B cell (primary cell): ENCODE data around the gene DUSP15. TPM values are rescaled to one million over a fixed set of nuclear protein-coding genes. Genes with fewer than 3 reads are reported as not detected.
A peak's percentile ranks its signal among the peaks of the same experiment; 100 is the strongest.

ENCODE experiments used
- ATAC-seq: fragments of 200-7000 bp; cut with Tn5 transposase; one replicate; pipeline ENCODE4 v1.10.0; 2021; ENCODE audit warnings: low read depth, mild to moderate bottlenecking, moderate number of reproducible peaks, moderate library complexity
- CTCF ChIA-PET: fragments of 350-600 bp; sonication (Branson Sonifier 250); formaldehyde crosslinking; loops from one replicate; lab custom pipeline; 2021; ENCODE audit warnings: antibody characterized with exemption, inconsistent platforms; lab: Charles Lee
- POLR2A ChIA-PET: fragments of 350-600 bp; sonication (Branson Sonifier 250); formaldehyde crosslinking; loops from one replicate; lab custom pipeline; 2021; ENCODE audit warnings: antibody characterized with exemption; lab: Charles Lee
- DNase-seq: peaks from one replicate; pipeline ENCODE4 v3.0.0; 2013
- H2AFZ ChIP-seq: 2 replicates; pipeline ENCODE4 v1.6.1; 2012; ENCODE audit warnings: mild to moderate bottlenecking, low read depth, low read length; ENCODE audit not compliant: insufficient read depth, poor library complexity, severe bottlenecking
- H3K27ac ChIP-seq, 2 donors: 1 replicate in 1 of 2; 2 replicates in 1 of 2; pipeline ENCODE4 v1.5.1; 2012 to 2013; ENCODE audit warnings: low read length in 2 of 2, mild to moderate bottlenecking in 2 of 2, moderate library complexity in 1 of 2
- H3K27me3 ChIP-seq, 4 experiments: fragments of 200-600 bp in 1 of 4; sonication (generic) in 1 of 4; replicated peaks in 1 of 4; 1 replicate in 2 of 4; 2 replicates in 2 of 4; pipeline versions ENCODE4 v1.6.1 to v1.7.0; 2013 to 2016; ENCODE audit warnings: low read length in 3 of 4, mild to moderate bottlenecking in 2 of 4, mixed read lengths in 1 of 4, moderate library complexity in 1 of 4; ENCODE audit not compliant: insufficient read depth in 4 of 4, control insufficient read depth in 3 of 4; ENCODE audit errors: control extremely low read depth in 1 of 4
- H3K36me3 ChIP-seq, 2 experiments: replicated peaks in 1 of 2; 1 replicate in 1 of 2; 2 replicates in 1 of 2; pipeline versions ENCODE4 v1.6.1 to v1.7.1; 2013; ENCODE audit warnings: low read length in 1 of 2; ENCODE audit not compliant: insufficient read depth in 2 of 2, control insufficient read depth in 1 of 2; ENCODE audit errors: control extremely low read depth in 1 of 2, extremely low read depth in 1 of 2
- H3K4me1 ChIP-seq, 2 donors: fragments of 200-600 bp in 1 of 2; sonication (generic) in 1 of 2; 1 replicate in 1 of 2; 2 replicates in 1 of 2; pipeline versions ENCODE4 v1.5.1 to v1.6.1; 2013 to 2017; ENCODE audit warnings: low read length in 2 of 2; ENCODE audit not compliant: control insufficient read depth in 2 of 2, insufficient read depth in 2 of 2
- H3K4me2 ChIP-seq: replicated peaks from 2 replicates; pipeline ENCODE3; 2012; ENCODE audit warnings: mild to moderate bottlenecking, low read depth, low read length; ENCODE audit not compliant: poor library complexity, severe bottlenecking
- H3K4me3 ChIP-seq, 5 experiments: fragments of 200-600 bp in 1 of 5; sonication (generic) in 1 of 5; 1 replicate in 3 of 5; 2 replicates in 2 of 5; pipeline versions ENCODE4 v1.5.1 to v1.7.0; 2011 to 2016; ENCODE audit warnings: low read length in 4 of 5, mild to moderate bottlenecking in 4 of 5, low read depth in 2 of 5, control low read depth in 1 of 5, moderate library complexity in 1 of 5; ENCODE audit not compliant: insufficient read depth in 1 of 5; ENCODE audit errors: control extremely low read depth in 1 of 5, extremely low read depth in 1 of 5
- H3K79me2 ChIP-seq: fragments of 200-600 bp; sonication (generic); one replicate; pipeline ENCODE4 v1.6.0; 2016; ENCODE audit warnings: low read length; ENCODE audit not compliant: control insufficient read depth, insufficient read depth
- H3K9ac ChIP-seq: fragments of 200-600 bp; sonication (generic); 2 replicates; pipeline ENCODE4 v1.6.1; 2017; ENCODE audit warnings: mild to moderate bottlenecking, low read length, moderate library complexity
- H3K9me3 ChIP-seq, 3 donors: one replicate each; pipeline versions ENCODE4 v1.6.1 to v1.7.1; 2013; ENCODE audit warnings: low read length in 2 of 3; ENCODE audit not compliant: control insufficient read depth in 2 of 3, insufficient read depth in 1 of 3; ENCODE audit errors: control extremely low read depth in 1 of 3
- H4K20me1 ChIP-seq: 2 replicates; pipeline ENCODE4 v1.6.0; 2012; ENCODE audit warnings: mild to moderate bottlenecking, low read length; ENCODE audit not compliant: insufficient read depth, control insufficient read depth, poor library complexity, severe bottlenecking
- H3K27ac Mint-ChIP-seq: one replicate; pipeline ENCODE4 v1.8.0; 2021; ENCODE audit warnings: mixed read lengths
- H3K27me3 Mint-ChIP-seq: one replicate; pipeline ENCODE4 v1.8.0; 2021; ENCODE audit warnings: mixed read lengths
- H3K4me1 Mint-ChIP-seq: one replicate; pipeline ENCODE4 v1.8.0; 2021; ENCODE audit warnings: mixed read lengths
- H3K4me3 Mint-ChIP-seq: one replicate; pipeline ENCODE4 v1.8.0; 2021; ENCODE audit warnings: mixed read lengths
- H3K9me3 Mint-ChIP-seq: one replicate; pipeline ENCODE4 v1.8.0; 2022; ENCODE audit warnings: mixed read lengths; ENCODE audit not compliant: insufficient read depth
- EZH2 ChIP-seq: IDR thresholded peaks from 2 replicates; pipeline ENCODE4 v1.6.1; 2012; ENCODE audit warnings: borderline replicate concordance, low read depth, mild to moderate bottlenecking, moderate library complexity, low read length; ENCODE audit not compliant: insufficient read depth, poor library complexity, severe bottlenecking
- WGBS: methylation state at CpG from one replicate; pipeline ENCODE4 v1.1.5; 2013; ENCODE audit warnings: missing lambda C conversion rate; ENCODE audit not compliant: insufficient coverage; 5-methylcytosine and 5-hydroxymethylcytosine counted together
- intact Hi-C: fragments of 100-400 bp; cut with micrococcal nuclease; formaldehyde crosslinking; loops from one replicate; pipeline ENCODE4 v1.10.0; 2022
- polyA plus RNA-seq: library from polyadenylated mRNA; depleted of rRNA; stranded (reverse); fragments of >200 nt; gene quantifications from 2 replicates; pipeline ENCODE4 v1.2.3, GENCODE V29; 2012
- total RNA-seq, 2 donors: library from RNA; stranded (reverse); fragments of 120-200 nt in 1 of 2; gene quantifications; 1 replicate in 1 of 2; 2 replicates in 1 of 2; pipeline versions ENCODE4 v1.2.3 to v1.2.4, GENCODE V29; 2013 to 2022
- TF ChIP-seq, protein P1 (sequence below): fragments of 200-600 bp; IDR thresholded peaks from one replicate; pipeline ENCODE4 v1.8.0; 2022; ENCODE audit warnings: antibody characterized with exemption, mild to moderate bottlenecking

The DUSP15 gene
- total and polyA plus RNA-seq, 2 donors (not counting 1 experiment from before 2014, with no cell fraction given) = 0.78 to 3.3 TPM

DNA sequence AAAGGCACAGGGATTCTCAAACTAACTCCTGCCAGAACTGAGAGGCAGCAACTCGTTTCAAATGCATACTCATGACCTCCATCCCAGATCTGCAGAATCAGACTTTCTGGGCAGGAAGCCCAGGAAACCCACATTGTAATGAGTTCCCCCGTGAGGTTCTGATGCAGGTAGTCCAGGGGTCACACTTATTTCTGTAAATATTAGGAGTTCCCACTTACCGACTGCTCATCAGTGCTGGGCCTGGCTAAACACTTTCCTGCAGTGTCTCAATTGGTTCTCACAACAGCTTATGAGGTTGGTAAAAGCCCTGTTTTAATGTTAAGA, 11.6 kb downstream of the DUSP15 start:
- Mint-ChIP-seq H3K27me3 (peaks cover 5% of the 10 kb centered on the region), H3K27ac (no peak overlapping the region), H3K4me3 (no peak overlapping the region), H3K4me1 (peaks cover 29% of the 10 kb centered on the region), H3K9me3 (no peaks in the 10 kb centered on the region)
- Histone ChIP-seq H3K9ac (no peak overlapping the region), H3K79me2 (no peaks in the 10 kb centered on the region), H3K4me3 (no peak overlapping the region), H3K27me3 (peaks cover 0 to 25% (median 10%) of the 10 kb centered on the region in 4 experiments), H4K20me1 (peaks cover 6% of the 10 kb centered on the region), H3K4me1 (peaks cover 19 to 26% of the 10 kb centered on the region in 2 donors), H2AFZ (no peak overlapping the region), H3K9me3 (peaks cover 0 to 5% (median 0%) of the 10 kb centered on the region in 3 donors), H3K36me3 (no peaks in the 10 kb centered on the region), H3K27ac (no peak overlapping the region), H3K4me2 (peak overlapping the region; percentile 30)
- ChIA-PET CTCF (interaction anchor here (0.7 to 2.6 kb wide), 4 partner anchors 93 to 499 kb away, joined by 3 to 9 read pairs (median 3); partner anchors contain the start of genes ASXL1 and PDRG1), POLR2A (interaction anchor here (0.7 to 1.0 kb wide), 3 partner anchors 25 to 214 kb away, joined by 3 to 9 read pairs (median 5); no protein-coding TSS in a partner anchor)
- intact Hi-C loops = loop anchor here (1.0 kb wide), 1 partner anchor 182 kb away; no protein-coding TSS in a partner anchor
- ATAC-seq (no peak), DNase-seq (no peak)
- TF ChIP-seq EZH2 = no peak
- TF ChIP-seq, protein P1, sequence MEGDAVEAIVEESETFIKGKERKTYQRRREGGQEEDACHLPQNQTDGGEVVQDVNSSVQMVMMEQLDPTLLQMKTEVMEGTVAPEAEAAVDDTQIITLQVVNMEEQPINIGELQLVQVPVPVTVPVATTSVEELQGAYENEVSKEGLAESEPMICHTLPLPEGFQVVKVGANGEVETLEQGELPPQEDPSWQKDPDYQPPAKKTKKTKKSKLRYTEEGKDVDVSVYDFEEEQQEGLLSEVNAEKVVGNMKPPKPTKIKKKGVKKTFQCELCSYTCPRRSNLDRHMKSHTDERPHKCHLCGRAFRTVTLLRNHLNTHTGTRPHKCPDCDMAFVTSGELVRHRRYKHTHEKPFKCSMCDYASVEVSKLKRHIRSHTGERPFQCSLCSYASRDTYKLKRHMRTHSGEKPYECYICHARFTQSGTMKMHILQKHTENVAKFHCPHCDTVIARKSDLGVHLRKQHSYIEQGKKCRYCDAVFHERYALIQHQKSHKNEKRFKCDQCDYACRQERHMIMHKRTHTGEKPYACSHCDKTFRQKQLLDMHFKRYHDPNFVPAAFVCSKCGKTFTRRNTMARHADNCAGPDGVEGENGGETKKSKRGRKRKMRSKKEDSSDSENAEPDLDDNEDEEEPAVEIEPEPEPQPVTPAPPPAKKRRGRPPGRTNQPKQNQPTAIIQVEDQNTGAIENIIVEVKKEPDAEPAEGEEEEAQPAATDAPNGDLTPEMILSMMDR = no peak
- WGBS = 25% methylated on average over 2 of the region's 3 CpGs
